GM21528 (cell line): Measurements from ENCODE around the gene TLX2.

ENCODE experiments used
- ATAC-seq: cut with Tn5 transposase; IDR thresholded peaks from one replicate; pipeline ENCODE4 v1.9.1; 2021; ENCODE audit warnings: mild to moderate bottlenecking, moderate library complexity; ENCODE audit not compliant: unreplicated experiment, low FRiP score

TLX2 gene

DNA sequence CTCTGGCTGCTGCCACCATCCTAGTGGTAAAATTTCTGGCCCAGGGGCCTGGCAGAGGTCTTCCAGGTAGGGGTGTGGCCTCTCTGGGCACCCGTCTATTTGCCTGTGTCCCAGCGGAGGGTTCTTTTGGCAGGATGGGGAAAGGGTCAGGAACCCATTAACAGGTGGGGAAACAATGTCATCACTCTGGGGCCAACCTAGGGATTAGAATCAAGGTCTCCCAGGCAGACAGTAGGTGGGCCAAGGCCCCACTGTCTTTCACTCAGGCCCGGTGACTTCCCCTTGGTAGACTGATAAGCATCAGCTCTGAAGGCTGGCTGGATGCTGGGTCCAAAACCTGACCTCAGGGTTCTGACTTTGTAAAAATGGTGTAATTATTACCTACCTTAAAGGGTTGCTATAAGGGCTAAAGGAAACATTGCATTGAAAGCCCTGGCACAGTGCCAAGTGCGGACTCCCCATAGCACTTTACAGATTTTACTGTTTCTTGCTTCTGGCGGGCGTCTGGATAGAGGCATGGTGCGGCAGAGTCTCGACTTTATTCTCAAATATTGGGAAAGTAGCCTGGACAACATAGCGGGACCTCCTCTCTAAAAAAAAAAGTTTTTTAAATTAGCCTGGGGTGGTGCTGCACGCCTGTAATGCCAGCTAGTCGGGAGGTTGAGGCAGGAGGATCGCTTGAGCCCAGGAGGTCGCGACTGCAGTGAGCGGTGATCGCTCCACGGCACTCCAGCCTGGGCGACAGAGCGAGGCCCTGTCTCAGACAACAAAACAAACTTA is 17.1 kb upstream of the TLX2 start:
- ATAC-seq = no peak

DNA sequence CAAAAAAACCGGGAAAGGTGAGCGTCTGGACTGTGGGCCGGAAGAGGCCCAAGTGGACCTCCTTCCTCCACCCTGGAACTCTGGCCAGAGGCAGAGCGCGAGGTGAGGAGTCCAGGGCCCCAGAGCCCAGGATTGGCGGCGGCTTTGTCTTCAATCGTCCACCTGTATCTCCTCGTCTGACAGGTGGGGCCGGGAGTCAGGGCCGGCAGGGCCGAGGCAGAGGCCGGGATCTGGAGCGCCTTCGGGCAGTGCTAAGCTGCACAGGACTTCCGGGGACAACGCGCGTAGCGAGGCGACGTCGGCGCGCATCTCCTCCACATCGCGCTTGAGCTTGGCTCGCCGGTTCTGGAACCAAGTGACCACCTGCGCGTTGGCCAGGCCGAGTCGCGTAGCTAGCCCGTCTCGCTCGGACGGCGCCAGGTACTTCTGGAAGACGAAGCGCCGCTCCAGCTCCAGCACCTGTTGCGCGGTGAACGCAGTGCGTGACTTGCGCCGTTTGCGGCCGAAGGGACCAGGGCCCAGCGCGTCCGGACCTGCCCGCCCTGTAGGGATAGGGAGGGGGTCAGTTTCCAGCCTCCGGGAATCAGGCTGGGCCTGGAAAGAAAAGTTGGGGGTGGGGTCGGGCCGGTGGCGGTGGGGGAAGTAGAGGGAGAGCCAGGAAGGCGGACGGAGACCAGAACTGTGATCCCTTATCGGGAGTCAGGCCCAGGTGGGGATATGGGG is 16.3 kb upstream of the TLX2 start:
- no peak for ATAC-seq

DNA sequence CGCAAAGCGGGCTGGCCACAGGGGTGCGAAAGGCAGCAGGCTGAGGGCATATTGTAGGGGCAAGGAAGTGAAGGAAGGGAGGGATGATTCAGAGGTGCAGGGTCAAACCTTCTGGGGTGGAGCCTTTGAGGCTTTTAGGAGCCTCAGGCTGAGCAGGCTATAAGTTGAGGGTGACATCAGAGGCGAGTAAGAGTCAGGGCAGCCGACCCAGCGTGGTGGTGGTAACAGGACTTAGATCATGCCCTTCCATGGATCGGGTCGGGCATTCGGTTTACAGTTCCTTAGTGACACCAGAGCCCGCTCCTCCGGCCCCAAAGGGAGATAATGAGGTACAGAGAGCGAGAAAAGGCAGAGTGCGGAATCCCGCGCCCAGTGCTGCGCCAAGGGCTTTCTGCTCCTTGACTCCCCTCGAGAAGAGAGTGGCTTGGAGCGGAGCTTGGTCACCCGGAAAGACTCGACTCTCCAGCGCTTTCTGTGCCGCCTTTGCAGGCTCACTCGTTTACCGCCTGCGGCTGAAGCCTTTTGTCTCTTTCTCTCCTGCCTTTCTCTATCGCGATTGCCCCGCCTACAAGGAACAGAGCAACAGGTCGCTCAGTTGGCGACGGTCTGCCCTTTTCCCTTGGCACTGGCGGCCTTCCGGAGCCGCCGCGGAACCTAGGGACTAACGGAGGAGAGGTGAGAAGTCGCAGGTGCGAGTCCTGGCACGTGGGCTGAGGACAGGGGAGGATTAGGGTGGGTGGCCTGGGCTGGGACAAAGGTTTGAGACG is 15.6 kb upstream of the TLX2 start:
- no peak for ATAC-seq

DNA sequence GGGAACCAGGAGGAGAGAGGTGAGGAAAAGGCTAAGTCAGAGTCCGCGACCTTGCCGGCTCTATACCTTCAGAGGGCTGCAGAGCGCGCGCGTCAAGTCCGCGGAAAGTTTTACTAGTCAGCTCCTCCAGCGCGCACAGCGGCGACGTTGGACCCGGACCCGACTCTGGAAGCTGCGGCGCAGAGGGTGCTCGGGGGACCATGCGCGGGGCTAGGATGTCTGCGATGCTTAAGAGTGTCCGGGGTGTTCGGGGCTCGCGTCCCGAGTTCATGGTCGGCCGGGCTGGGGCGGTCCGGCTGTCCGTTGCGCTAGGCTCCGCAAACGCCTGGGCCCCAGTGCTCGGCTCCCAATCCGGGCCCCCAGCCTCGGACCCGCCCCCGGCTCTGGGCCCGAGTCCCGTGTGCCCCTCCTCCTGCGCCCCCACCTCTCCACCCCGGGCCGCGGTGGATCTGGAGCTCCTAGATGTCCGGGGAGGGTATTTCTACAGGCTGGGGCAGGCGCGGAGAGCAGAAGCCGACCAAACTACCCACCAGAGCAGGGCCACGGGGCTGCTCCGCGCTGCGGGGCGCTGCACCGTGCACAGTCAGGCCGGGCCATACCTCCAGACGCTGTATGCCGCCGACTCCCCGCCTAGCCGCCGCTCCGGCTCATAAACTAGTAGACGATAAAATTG is 14.8 kb upstream of the TLX2 start, which contains the start of gene LBX2:
LBX2 (minus strand) TSS at position 337 of the 673 bp plus-strand sequence; CDS start at position 271, 66 bp downstream.
- no peak for ATAC-seq

DNA sequence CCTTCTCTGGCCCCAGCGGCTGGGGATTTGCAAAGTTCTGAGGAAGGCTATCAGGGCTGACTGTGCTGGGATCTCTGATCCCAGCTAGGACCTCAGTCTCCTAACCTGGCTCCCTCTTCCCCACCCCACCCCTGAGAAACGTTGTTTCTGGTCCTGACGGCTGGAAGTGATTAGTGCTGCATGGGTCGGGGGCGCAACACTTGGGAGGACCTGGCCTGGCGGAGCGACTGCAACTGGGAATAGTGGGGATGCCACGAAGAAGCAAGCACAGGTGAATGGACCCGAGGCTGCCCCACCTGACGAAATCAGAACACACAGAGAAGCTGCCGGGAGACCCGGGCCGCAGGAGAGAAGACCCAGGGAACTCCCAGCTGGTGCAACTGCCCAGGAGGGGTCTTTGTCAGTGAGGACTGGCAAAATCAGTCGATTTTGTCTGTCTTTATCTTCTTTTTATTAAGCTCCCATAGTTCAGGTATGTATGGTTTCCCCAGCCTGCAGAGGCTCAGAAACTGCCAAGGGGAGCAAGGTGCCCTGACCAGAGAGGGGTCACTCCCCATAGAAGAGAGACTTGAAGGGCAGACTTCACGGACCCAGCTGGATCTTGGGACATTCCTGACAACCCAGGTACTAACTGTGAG is 14.2 kb upstream of the TLX2 start:
- no peak for ATAC-seq

DNA sequence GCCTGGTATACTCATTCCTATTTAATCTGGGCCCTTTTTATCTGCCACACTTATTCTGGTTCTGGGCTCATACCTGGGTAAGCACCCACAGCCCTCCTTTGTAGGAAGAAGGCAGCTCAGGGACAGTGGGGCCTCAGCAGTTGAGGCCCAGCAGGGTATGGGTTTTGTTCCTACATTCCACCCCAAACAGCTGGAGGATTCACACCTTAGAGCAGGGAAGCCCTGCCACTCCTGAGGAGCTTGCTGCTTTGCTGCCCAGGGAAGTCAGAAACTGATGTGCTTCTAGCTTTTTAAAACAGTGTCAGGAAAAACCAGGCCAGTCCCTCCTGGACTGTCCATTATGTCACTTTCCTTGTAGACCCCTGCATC is 13.7 kb upstream of the TLX2 start:
- ATAC-seq = no peak

DNA sequence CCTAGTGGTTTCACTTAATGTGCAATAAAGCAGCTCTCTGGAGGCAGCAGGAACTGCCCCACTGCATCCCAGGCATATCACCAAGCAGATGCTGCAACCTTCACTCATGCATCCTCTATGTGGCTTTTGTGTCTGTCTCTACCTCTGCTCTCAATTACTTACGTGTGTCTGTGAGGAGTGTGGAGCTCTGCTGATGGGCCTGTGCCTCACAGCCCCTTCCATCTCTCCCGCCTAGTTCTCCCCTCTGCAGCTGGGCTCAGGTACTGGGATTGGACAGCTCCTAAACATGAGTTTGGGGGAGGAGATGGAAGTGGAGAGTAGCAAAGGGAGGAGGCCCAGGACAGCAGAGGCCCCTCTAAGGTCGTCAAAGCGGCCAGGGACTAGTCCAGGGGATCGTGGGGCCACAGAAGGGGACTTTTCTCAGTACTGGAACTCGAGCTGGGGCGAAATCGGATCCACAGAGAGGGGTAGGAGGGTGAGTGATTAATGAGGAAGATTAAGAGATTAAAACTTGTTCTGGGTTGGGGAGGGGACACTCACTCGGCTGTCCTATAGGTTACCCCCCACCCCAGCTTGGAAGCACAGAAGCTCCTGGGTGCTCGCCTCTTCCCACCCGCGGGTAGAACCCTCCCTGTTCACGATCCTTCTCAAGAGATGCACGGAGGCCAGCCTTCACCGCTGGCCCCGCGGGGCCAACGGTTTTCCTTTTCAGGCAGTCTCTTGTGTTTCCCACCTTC is 12.7 kb upstream of the TLX2 start:
- no peak for ATAC-seq

DNA sequence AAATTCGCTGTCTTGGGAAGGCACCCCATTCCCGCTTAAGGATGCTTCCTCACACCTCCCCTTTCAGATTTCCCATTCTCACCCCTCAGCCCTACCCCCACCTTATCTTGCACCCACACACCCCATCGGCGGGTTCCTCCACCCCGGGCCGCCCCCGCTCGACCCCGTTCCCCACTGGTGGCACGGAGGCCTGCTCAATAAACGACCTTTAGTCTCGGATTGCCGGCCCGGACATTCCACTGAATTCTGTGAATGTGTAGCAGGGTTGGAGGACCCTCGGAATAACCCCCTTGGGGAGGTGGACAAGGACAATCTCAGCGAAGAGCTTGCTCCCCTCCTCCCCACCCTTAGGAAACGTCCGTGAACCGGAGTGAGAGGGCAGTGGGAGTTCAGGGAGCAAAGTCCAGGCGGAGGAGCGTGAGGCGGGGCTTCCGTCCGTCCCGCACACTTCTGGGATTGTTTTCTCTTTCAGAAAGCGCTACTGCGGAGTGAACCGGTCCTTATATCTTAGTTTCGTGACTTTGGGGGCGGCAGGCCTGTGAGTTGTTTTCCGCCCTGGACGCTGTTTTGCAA is 12.0 kb upstream of the TLX2 start:
- no peak for ATAC-seq

DNA sequence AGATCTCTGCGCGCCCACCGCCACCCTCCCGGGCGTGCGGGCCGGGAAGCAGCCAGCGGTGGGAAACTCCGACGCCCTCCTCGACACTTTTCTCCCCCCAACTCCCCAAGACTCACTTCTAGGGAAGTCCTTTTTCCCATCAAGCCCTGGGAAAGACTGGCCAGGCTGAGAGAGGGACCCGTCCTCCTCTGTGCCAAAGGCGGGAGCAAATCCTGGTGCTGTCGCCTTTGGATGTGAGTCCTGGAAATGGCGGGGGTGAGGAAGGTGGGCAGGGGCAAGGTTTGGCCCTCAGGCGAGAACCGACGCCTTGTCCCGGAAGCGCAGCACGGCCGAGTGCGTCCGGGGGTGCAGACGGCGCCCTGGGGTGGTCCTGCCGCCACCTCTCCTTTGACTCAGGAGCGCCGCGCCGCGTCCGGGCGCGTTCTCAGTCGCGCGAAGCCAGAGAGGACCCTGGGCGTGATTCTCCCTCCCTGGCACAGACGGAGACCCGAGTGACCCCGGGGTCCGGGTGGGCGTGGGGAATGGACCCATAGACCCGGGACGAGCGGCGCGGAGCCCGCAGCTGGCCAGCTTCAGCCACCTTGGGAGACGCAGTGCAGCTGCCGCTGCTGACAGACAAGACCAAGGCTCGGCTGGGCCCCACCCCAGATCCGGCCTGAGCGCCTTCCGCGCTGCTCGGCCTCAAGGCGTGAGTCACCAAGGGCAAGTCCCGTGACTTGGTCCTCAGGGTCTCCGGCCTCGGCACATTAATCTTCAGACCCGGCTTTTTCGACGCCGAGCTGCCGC is 11.3 kb upstream of the TLX2 start:
- ATAC-seq = peak; percentile 24

DNA sequence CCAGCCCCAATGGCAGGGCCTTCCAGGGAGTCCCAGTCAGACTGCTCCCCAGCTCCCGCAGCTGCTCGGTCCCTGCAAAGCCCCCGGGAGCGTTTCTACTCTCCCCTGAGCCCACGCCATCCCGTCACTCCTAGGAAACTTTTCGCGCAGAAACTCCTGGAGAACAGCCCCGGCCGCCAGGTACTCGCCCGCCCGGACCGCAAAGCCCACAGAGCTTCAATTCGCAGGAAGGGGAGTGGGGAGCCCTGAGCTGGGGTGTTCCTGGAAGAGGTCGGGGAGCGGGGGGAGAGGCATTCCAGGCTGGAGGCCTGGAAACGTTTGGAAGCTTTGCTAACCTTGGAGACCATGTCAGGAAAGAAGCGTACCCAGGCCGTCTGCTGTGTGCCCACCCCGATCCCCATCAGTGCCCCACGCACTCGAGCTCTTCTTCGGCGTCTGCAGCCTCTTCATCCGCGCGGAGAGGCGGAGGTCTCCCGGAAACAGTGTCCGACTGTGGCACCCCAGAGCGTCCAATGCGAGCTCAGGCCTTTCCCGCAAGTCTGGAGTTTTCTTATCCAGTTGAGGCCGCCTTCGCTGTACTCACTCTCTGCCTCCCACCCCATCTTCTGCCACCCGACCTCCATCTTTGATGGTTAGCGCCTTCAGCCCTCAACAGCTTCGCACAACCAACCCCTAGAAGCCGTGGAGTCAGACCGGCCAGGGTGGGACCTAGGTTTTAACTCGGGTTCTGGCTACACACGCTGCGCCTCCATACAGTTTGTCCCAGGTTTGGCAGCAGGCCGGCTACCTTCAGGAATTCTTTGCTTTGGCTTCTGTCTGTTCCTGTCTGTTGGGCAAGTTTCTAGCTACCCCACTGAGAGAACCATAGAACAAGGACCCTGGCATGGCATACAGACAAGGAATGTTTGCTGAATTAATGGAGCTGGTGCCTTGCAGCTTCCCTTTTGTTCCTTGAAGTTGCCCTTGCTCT is 10.5 kb upstream of the TLX2 start:
- no peak for ATAC-seq

DNA sequence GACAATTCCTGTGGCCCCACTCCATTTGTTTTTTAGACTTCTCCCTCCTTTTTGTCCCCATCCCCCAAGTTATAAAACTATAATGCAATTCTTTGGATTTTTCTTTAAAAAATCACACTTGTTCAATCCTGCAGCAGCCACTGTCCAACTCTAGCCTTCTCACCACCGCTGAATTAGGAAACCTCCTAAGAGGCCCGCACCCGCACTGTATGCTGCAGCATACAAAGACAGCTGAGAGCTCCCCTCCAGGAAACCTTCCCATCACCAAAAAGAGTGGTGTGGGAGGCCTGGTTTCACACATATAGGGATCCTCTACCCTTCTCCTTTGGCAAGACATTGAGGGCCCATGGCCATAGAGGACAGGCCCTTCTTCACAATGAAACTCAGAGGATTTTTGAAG is 9.7 kb upstream of the TLX2 start:
- ATAC-seq = no peak

DNA sequence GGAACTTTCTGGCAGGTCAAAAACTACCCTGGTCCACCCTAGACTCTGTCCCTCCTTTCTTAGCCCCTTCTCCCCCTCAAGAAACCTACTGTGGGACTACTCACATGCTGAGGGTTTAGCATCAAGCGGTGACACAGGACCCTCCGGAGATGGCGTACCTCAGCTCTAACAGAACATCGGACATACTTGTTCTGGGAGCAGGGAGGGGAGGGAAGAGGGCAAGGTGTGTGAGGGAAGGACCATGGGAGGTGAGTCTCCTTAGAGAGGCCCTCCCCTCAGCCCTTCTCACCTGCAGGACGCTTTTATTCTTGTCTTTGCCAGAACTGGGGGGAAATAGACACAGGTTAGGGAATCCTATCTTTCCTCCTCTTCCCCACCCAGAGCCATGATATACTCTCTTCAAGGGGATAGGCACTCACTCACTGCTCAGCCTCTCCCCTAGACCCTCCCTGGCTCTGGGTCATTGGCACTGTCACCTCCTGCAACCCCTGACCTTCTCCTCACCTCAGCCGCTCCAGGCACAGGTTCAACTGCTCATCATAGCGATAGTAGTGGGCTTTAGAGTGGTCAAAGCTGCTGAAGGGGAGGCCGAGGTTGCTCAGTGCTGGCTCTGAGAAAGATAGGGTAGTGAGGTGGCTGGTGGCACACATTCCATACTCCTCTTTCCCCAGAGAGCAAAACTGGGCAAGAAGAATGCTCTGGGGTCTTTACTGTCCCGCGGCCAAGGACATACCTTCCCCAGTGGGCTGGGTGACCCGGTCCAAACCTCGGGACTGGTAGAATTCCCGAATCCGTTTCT is 8.6 kb upstream of the TLX2 start:
- ATAC-seq = no peak

DNA sequence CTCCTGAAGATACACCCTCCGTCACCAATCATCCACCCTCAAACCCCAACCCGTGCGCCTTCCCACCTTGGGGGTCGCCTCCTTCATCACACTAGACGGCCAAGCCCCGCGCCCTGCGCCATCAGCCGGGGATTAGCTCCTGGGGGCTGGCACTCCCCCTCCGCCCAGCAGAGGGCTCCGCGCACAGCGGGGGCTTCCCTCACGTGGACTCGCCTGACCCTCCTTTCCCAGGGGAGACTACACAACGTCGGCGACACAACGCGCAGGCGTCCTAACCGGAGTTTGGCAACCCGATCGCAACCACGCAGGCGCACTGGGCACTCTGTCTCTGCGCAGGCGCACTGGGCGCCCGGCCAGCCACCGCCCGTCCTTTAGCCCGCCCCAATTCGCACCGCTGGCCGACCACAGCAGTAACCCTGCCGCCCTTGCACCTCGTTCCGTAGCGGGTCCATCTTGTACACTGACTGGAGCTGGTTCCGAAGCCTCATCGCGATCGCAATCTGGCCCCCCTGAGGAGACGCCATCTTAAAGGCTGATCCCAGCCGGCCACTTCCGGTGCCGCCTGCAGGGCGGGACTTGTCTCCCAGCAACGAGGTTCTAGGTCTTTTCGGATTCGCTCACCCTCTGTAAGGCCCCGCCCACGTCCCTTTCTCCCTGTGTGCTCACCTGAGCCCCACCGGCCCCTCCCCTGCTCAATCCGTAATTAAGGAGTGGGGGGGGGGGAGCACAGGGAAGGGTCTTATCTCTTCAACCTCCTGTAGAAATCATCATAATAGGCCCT is 6.9 kb upstream of the TLX2 start, which contains the start of gene PCGF1:
PCGF1 (minus strand) TSS at position 551 of the 781 bp plus-strand sequence; CDS start at position 524, 27 bp downstream.
- peak; percentile 90 for ATAC-seq

DNA sequence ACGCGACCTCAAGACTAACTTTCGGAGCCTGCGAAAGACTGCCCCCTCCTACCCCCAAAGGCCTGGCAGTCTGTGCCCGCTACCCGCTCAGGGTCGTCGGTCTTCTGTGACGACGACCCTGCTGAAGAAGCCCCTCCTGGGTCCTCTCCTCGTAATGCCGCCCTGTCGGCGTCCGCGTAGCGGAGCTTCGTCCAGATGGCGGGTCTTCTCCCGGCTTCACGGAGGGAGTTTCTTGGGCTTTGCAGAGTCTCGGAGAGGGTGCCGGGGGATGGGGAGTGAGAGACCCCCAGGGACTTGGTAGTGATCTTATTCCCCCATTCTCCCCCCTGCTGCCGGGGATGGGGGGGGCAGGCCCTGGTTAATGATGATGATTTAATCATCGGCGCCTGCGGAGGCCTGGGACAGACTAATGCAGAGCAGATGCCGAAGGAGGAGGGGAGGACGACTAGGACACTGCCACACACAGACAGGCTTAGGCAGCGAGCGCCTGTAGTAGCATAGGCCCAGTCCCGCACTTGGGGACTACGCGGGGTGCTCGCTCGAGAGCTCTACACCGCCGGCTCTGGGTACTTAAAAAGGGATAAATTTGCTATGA is 6.2 kb upstream of the TLX2 start:
- ATAC-seq = peak; percentile 18

DNA sequence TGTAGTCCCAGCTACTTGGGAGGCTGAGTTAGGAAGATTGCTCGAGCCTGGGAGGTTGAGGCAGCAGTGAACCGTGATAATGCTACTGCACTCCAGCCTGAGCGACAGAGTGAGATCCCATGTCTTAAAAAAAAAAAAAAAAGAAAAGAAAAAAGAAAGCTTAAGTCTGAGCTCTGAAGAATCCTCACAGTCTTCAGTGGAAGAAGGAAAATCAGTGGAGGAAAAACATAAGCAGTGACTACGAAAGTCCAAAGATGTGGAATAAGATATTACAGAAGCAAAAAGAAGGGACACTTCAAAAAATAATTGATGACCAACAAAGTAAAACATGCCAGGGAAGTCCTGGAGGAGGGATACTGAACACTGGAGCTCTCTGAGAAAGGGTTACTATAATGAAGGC is 4.0 kb upstream of the TLX2 start:
- ATAC-seq = no peak
